Activated CD4-positive, alpha-beta T cell treated with anti-CD3 and anti-CD28 coated beads for 1 hour (primary cell): ENCODE results near the gene DDX51.
"Not testable (repeated sequence)": the region's sequence is repeated elsewhere in the genome, so short reads cannot be mapped to it uniquely, and the experiment has no call there.

ENCODE experiments used
- DNase-seq: peaks from one replicate; pipeline ENCODE4 v3.0.0-alpha.2; 2020

The DDX51 gene

GRCh38 chr12:132153501-132154340 is 9.6 kb upstream of the DDX51 start:
- peak; percentile 64 for DNase-seq

- DNase-seq, result no peak
These were observed 8.8 kb upstream of the DDX51 start for GRCh38 chr12:132152953-132153352.

GRCh38 chr12:132152411-132152821 is 8.3 kb upstream of the DDX51 start:
- DNase-seq, result no peak

- DNase-seq, result no peak
These were observed 7.8 kb upstream of the DDX51 start for GRCh38 chr12:132151766-132152410.

GRCh38 chr12:132151145-132151765 is 7.1 kb upstream of the DDX51 start:
- DNase-seq, result no peak

- no peak for DNase-seq
These were observed 6.6 kb upstream of the DDX51 start for GRCh38 chr12:132150780-132151144.

GRCh38 chr12:132149526-132149925 is 5.4 kb upstream of the DDX51 start:
- DNase-seq, result not testable (repeated sequence)

- DNase-seq, result no peak
These were observed 4.4 kb upstream of the DDX51 start for GRCh38 chr12:132148368-132149045.

GRCh38 chr12:132147423-132148367 is 3.6 kb upstream of the DDX51 start:
- no peak for DNase-seq

- no peak for DNase-seq
These were observed 2.8 kb upstream of the DDX51 start for GRCh38 chr12:132146772-132147422.

- no peak for DNase-seq
These were observed 2.0 kb upstream of the DDX51 start for GRCh38 chr12:132146098-132146497.

- no peak for DNase-seq
These were observed 1.2 kb upstream of the DDX51 start for GRCh38 chr12:132145334-132145733.

GRCh38 chr12:132144810-132145168 is 670 bp upstream of the DDX51 start:
- DNase-seq, result no peak

GRCh38 chr12:132143336-132144071 is 615 bp downstream of the DDX51 start:
- no peak for DNase-seq

GRCh38 chr12:132142679-132143335 is 1.3 kb downstream of the DDX51 start:
- no peak for DNase-seq

- no peak for DNase-seq
These were observed 2.0 kb downstream of the DDX51 start for GRCh38 chr12:132141976-132142678.

- no peak for DNase-seq
These were observed 2.9 kb downstream of the DDX51 start for GRCh38 chr12:132140918-132141841.

- DNase-seq, result no peak
These were observed 3.6 kb downstream of the DDX51 start for GRCh38 chr12:132140501-132140900.

GRCh38 chr12:132139912-132140311 is 4.2 kb downstream of the DDX51 start:
- DNase-seq, result no peak
